Activated CD4-positive, alpha-beta T cell treated with anti-CD3 and anti-CD28 coated beads for 4 hours (primary cell): ENCODE data around the gene ANKRD11.
"Not testable (repeated sequence)": the region's sequence is repeated elsewhere in the genome, so short reads cannot be mapped to it uniquely, and the experiment has no call there.

Experiments
- DNase-seq, 2 donors: peaks; one replicate each; pipeline ENCODE4 v3.0.0-alpha.2; 2020

Gene ANKRD11

GRCh38 chr16:89343501-89344457 lies 146.6 kb downstream of the ANKRD11 start:
- DNase-seq: no peak

GRCh38 chr16:89341697-89342694 lies 148.4 kb downstream of the ANKRD11 start:
- DNase-seq: no peak

- no peak for DNase-seq
Observed at GRCh38 chr16:89341279-89341678, 149.1 kb downstream of the ANKRD11 start.

- no peak for DNase-seq
Observed at GRCh38 chr16:89338863-89339262, 151.5 kb downstream of the ANKRD11 start.

GRCh38 chr16:89337965-89338364 lies 152.4 kb downstream of the ANKRD11 start:
- no peak for DNase-seq

GRCh38 chr16:89335803-89336485 lies 154.4 kb downstream of the ANKRD11 start:
- DNase-seq: no peak

GRCh38 chr16:89334988-89335802 lies 155.2 kb downstream of the ANKRD11 start:
- DNase-seq: no peak

- DNase-seq: no peak
Observed at GRCh38 chr16:89334461-89334860, 155.9 kb downstream of the ANKRD11 start.

- DNase-seq: no peak
Observed at GRCh38 chr16:89334050-89334449, 156.3 kb downstream of the ANKRD11 start.

GRCh38 chr16:89333401-89334001 lies 156.9 kb downstream of the ANKRD11 start:
- peak; percentile 44 to 53 for DNase-seq

- no peak for DNase-seq
Observed at GRCh38 chr16:89332902-89333245, 157.5 kb downstream of the ANKRD11 start.

- no peak for DNase-seq
Observed at GRCh38 chr16:89332243-89332901, 158.0 kb downstream of the ANKRD11 start.

GRCh38 chr16:89331371-89332109 lies 158.8 kb downstream of the ANKRD11 start:
- DNase-seq: no peak

GRCh38 chr16:89330177-89330856 lies 160.0 kb downstream of the ANKRD11 start:
- DNase-seq: no peak

- not testable (repeated sequence) for DNase-seq
Observed at GRCh38 chr16:89329830-89330176, 160.6 kb downstream of the ANKRD11 start.

- DNase-seq: not testable (repeated sequence)
Observed at GRCh38 chr16:89328412-89329400, 161.7 kb downstream of the ANKRD11 start.

- no peak for DNase-seq
Observed at GRCh38 chr16:89326721-89327120, 163.6 kb downstream of the ANKRD11 start.

GRCh38 chr16:89325861-89326471 lies 164.4 kb downstream of the ANKRD11 start:
- no peak for DNase-seq
